Astrocyte (in vitro differentiated cells and primary cell): ENCODE data around the gene PRKAR1A.

Experiments
- EZH2 ChIP-seq: IDR thresholded peaks from 2 replicates; pipeline ENCODE4 v1.6.1; 2012; ENCODE audit warnings: mild to moderate bottlenecking, low read length, inconsistent platforms; ENCODE audit not compliant: insufficient read depth
- TF ChIP-seq, protein P1 (sequence below): IDR thresholded peaks from 2 replicates; pipeline ENCODE4 v1.5.1; 2011; ENCODE audit warnings: low read depth, mild to moderate bottlenecking, inconsistent platforms, low read length, moderate library complexity; ENCODE audit not compliant: insufficient read depth

DNA sequence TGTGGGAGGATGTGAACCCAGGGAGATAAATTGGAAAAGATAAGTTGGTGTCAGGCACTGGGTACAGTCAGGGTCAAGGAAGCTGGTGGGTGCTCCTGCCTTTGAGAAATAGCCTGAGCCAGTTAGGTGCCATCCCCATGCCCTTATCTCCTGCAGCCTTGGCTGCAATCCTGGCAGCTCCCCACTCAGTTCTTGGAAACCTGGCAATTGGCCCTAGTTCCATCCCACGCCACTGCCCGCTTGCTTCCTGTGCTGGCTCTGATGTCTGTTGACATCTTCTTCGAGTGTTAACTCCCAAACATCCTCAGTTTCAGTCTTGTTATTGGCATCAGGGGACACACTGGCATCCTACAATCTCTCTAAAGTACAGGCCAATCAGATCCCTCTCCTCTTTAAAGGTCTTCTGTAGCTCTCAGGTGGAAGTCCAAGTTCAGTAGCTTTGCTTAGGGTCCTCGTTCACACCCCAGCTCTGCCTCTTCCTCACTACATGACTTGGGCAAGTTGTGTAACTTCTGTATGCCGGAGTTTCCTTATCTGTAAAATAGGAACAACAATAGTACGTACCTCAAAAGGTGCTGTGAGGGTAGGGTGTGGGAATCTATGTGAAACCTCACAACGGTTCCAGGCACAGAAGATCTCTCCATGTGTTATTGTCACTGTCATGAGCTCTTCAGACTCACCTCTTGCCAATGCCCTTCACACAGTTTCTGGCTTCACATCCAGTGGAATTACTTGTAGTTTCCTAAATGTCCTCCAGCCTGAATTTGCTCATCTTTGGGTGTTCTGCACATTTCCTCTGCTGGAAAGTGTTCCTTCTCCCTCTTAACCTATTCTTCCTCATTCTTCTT, 13.5 kb upstream of the PRKAR1A start:
- TF ChIP-seq, protein P1, sequence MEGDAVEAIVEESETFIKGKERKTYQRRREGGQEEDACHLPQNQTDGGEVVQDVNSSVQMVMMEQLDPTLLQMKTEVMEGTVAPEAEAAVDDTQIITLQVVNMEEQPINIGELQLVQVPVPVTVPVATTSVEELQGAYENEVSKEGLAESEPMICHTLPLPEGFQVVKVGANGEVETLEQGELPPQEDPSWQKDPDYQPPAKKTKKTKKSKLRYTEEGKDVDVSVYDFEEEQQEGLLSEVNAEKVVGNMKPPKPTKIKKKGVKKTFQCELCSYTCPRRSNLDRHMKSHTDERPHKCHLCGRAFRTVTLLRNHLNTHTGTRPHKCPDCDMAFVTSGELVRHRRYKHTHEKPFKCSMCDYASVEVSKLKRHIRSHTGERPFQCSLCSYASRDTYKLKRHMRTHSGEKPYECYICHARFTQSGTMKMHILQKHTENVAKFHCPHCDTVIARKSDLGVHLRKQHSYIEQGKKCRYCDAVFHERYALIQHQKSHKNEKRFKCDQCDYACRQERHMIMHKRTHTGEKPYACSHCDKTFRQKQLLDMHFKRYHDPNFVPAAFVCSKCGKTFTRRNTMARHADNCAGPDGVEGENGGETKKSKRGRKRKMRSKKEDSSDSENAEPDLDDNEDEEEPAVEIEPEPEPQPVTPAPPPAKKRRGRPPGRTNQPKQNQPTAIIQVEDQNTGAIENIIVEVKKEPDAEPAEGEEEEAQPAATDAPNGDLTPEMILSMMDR: no peak
- no peak for TF ChIP-seq EZH2
